PC-3 (cell line): ENCODE results near the gene CEP170. TPM values are rescaled to one million over a fixed set of nuclear protein-coding genes. Genes with fewer than 3 reads are reported as not detected.

Source experiments
- ATAC-seq: fragments of 200-7000 bp; cut with Tn5 transposase; 2 replicates; pipeline ENCODE4 v1.9.1; 2020; ENCODE audit warnings: mild to moderate bottlenecking, moderate library complexity
- BruUV-seq: library from RNA; stranded (reverse); fragments of 400-500 nt; replicated peaks from 2 replicates; lab custom pipeline; 2021; lab: Mats Ljungman, UMichigan
- CTCF ChIA-PET: fragments of 300-600 bp; sonication (Branson Sonifier 250); formaldehyde crosslinking; loops from one replicate; lab custom pipeline; 2022; ENCODE audit warnings: antibody characterized with exemption; lab: Charles Lee
- POLR2A ChIA-PET: fragments of 300-600 bp; sonication (Branson Sonifier 250); formaldehyde crosslinking; loops from one replicate; lab custom pipeline; 2022; ENCODE audit warnings: antibody characterized with exemption; ENCODE audit not compliant: unreplicated experiment; lab: Charles Lee
- DNase-seq: peaks from one replicate; pipeline ENCODE4 v3.0.0-alpha.2; 2015
- H2AFZ ChIP-seq: fragments of 300-600 bp; sonication (generic); 2 replicates; pipeline ENCODE4 v1.6.0; 2016; ENCODE audit warnings: antibody characterized with exemption, low read length
- H3F3A ChIP-seq: fragments of 300-600 bp; sonication (generic); one replicate; pipeline ENCODE4 v1.6.0; 2017; ENCODE audit warnings: antibody characterized with exemption, low read length, control low read depth, mild to moderate bottlenecking; ENCODE audit not compliant: unreplicated experiment
- H3K27ac ChIP-seq: fragments of 300-600 bp; sonication (generic); 2 replicates; pipeline ENCODE4 v1.5.1; 2016; ENCODE audit warnings: mild to moderate bottlenecking, low read length
- H3K27me3 ChIP-seq: fragments of 300-600 bp; sonication (generic); 2 replicates; pipeline ENCODE4 v1.6.1; 2016; ENCODE audit warnings: low read length, mixed read lengths
- H3K36me3 ChIP-seq: fragments of 300-600 bp; sonication (generic); 2 replicates; pipeline ENCODE4 v1.6.1; 2016; ENCODE audit warnings: low read depth, mixed run types, low read length, mixed read lengths
- H3K4me1 ChIP-seq: fragments of 300-600 bp; sonication (generic); 2 replicates; pipeline ENCODE4 v1.5.1; 2016; ENCODE audit warnings: low read length; ENCODE audit not compliant: insufficient read depth
- H3K4me2 ChIP-seq: fragments of 300-600 bp; sonication (generic); 2 replicates; pipeline ENCODE4 v1.6.0; 2016; ENCODE audit warnings: low read length
- H3K4me3 ChIP-seq: fragments of 300-600 bp; sonication (generic); 2 replicates; pipeline ENCODE4 v1.5.1; 2016; ENCODE audit warnings: mild to moderate bottlenecking, low read length, mixed read lengths
- H3K79me2 ChIP-seq: fragments of 300-600 bp; sonication (generic); 2 replicates; pipeline ENCODE4 v1.6.1; 2017; ENCODE audit warnings: low read length, mixed read lengths
- H3K9ac ChIP-seq: fragments of 300-600 bp; sonication (generic); 2 replicates; pipeline ENCODE4 v1.6.0; 2016; ENCODE audit warnings: mild to moderate bottlenecking, low read length
- H3K9me2 ChIP-seq: fragments of 300-600 bp; sonication (generic); replicated peaks from 2 replicates; pipeline ENCODE4 v1.6.1; 2016; ENCODE audit warnings: mixed run types, low read length, mixed read lengths
- H3K9me3 ChIP-seq: fragments of 300-600 bp; sonication (generic); 2 replicates; pipeline ENCODE4 v1.6.1; 2016; ENCODE audit warnings: low read length, mixed read lengths
- H4K20me1 ChIP-seq: fragments of 300-600 bp; sonication (generic); 2 replicates; pipeline ENCODE4 v1.6.1; 2016; ENCODE audit warnings: low read length, mixed read lengths
- CTCF ChIP-seq: fragments of 300-600 bp; sonication (generic); conservative IDR thresholded peaks from 2 replicates; pipeline ENCODE4 v1.5.1; 2017; ENCODE audit warnings: antibody characterized with exemption, low read depth, mild to moderate bottlenecking, low read length
- EZH2 ChIP-seq: fragments of 300-600 bp; sonication (generic); IDR thresholded peaks from one replicate; pipeline ENCODE4 v1.6.1; 2017; ENCODE audit warnings: antibody characterized with exemption, mild to moderate bottlenecking, low read length; ENCODE audit not compliant: unreplicated experiment
- EZH2phosphoT487 ChIP-seq: fragments of 300-600 bp; sonication (generic); IDR thresholded peaks from 2 replicates; pipeline ENCODE4 v1.6.1; 2018; ENCODE audit warnings: mild to moderate bottlenecking, antibody characterized with exemption, low read length, borderline replicate concordance
- intact Hi-C: fragments of 100-400 bp; cut with micrococcal nuclease; formaldehyde crosslinking; loops from 2 replicates; pipeline ENCODE4 v1.9.0; 2023
- total RNA-seq: library from RNA; depleted of rRNA; stranded (reverse); fragments of >200 nt; gene quantifications from 2 replicates; pipeline ENCODE4 v1.2.3, GENCODE V29; 2014

Gene CEP170
- total RNA-seq, 1 experiment from 2014 or later, result 65.3 TPM

DNA sequence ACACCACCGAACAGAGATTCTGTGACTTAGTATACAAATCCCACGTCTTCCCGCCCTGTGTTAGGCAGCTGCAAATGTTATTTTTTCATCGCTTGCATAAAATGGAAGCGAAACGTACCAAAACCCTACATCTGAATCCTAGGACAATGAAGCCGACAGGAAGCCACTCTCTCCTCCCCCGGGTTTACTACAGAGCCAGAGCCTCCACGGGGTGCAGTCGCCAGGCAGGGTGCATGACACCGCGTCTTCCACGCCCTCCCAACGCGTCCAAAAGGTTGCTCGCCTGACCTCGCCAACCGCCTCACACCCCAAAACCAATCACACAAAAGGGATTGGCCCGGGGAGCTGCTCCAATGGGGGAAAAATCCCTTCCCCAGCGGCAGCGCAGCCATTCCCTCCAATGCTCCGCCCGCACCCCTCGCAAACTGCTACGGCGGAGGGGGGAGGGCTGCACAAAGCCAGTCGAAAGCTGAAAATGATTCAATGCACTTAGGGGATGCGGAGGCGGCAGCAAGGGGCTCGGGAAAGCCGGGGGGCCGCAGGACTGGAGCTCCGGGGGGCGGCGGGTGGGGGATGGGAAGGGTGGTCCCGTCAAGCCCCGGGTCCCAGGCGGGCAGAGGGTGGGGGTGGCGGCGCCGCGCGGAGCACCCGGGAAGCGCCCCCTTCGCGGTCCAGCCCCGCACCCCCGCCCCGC is 701 bp downstream of the CEP170 start:
- Histone ChIP-seq H3K36me3 (no peaks in the 10 kb centered on the region), H3K79me2 (peaks cover 83% of the 10 kb centered on the region), H4K20me1 (peaks cover 31% of the 10 kb centered on the region; the same call in 1 of the 2 replicates), H3K27me3 (no peaks in the 10 kb centered on the region), H3K9ac (peak overlapping the region; percentile 83), H3K4me2 (peak overlapping the region; percentile 97), H3K27ac (peak overlapping the region; percentile 77), H3K9me2 (no peaks in the 10 kb centered on the region), H3K9me3 (no peaks in the 10 kb centered on the region), H3F3A (no peaks in the 10 kb centered on the region), H3K4me3 (peak overlapping the region; percentile 85), H2AFZ (peak overlapping the region; percentile 97), H3K4me1 (peaks cover 43% of the 10 kb centered on the region)
- TF ChIP-seq EZH2phosphoT487 (no peak), EZH2 (no peak), CTCF (no peak)
- DNase-seq (peak; percentile 71), ATAC-seq (peak; percentile 3)
- ChIA-PET CTCF (no interaction called here), POLR2A (no interaction called here)
- BruUV-seq, result no TSS peak
- intact Hi-C loops, result loop anchor here (2.0 to 5.0 kb wide), 2 partner anchors 70 to 77 kb away; no protein-coding TSS in a partner anchor

DNA sequence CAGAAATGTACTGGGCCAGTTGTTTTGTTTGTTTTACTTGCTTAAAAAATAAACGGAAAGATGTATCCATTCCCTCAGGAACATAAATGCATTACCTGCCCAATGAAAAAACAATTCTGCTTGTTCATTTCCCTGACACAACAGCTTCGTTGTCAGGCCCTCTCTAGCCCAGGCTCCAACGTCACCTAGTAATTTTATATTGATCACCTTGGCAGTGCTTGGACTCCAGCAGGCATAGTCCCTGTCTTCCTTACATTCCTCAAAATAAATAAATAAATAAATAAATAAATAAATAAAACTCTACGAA is 1.2 kb downstream of the CEP170 start:
- intact Hi-C loops, result loop anchor here (2.0 to 5.0 kb wide), 2 partner anchors 71 to 77 kb away; no protein-coding TSS in a partner anchor
- no TSS peak for BruUV-seq

More for the DNA sequence above, 1.2 kb downstream of the CEP170 start:
- peak overlapping the region; percentile 84 for H3K4me2 ChIP-seq
- CTCF ChIA-PET, result no interaction called here
- H3K36me3 ChIP-seq, result no peaks in the 10 kb centered on the region
- H3K27me3 ChIP-seq, result no peaks in the 10 kb centered on the region
- H3K79me2 ChIP-seq, result peaks cover 86% of the 10 kb centered on the region
- POLR2A ChIA-PET, result no interaction called here
- H3K4me1 ChIP-seq, result peaks cover 43% of the 10 kb centered on the region
- DNase-seq, result peak; percentile 50
- no peak for ATAC-seq
- TF ChIP-seq EZH2, result no peak
- TF ChIP-seq EZH2phosphoT487, result no peak
- TF ChIP-seq CTCF, result no peak
- no peaks in the 10 kb centered on the region for H3K9me2 ChIP-seq
- H3F3A ChIP-seq, result no peaks in the 10 kb centered on the region
- no peak overlapping the region; the same call in 1 of the 2 replicates for H3K27ac ChIP-seq
- peak overlapping the region; percentile 67 for H3K9ac ChIP-seq
- H4K20me1 ChIP-seq, result peaks cover 31% of the 10 kb centered on the region; the same call in 1 of the 2 replicates
- peak overlapping the region; percentile 90 for H2AFZ ChIP-seq
- no peaks in the 10 kb centered on the region for H3K9me3 ChIP-seq
- peak overlapping the region; percentile 85 for H3K4me3 ChIP-seq
